GM12891 (cell line): ENCODE results near the gene DNAH12.
"Not testable (repeated sequence)": the region's sequence is repeated elsewhere in the genome, so short reads cannot be mapped to it uniquely, and the experiment has no call there.

Experiments used
- PAX5 ChIP-seq: IDR thresholded peaks from 2 replicates; pipeline ENCODE4 v1.6.1; 2011; ENCODE audit warnings: low read length, moderate library complexity, mild to moderate bottlenecking; ENCODE audit not compliant: insufficient read depth, severe bottlenecking
- POLR2A ChIP-seq: IDR thresholded peaks from 2 replicates; pipeline ENCODE4 v1.6.1; 2011; ENCODE audit warnings: low read depth, low read length, control low read depth
- POLR2AphosphoS5 ChIP-seq: IDR thresholded peaks from 2 replicates; pipeline ENCODE4 v1.6.1; 2011; ENCODE audit warnings: low read depth, low read length, control low read depth
- POU2F2 ChIP-seq: IDR thresholded peaks from 2 replicates; pipeline ENCODE4 v1.6.1; 2011; ENCODE audit warnings: low read depth, mild to moderate bottlenecking, control low read depth, low read length, moderate library complexity
- SPI1 ChIP-seq: IDR thresholded peaks from 2 replicates; pipeline ENCODE4 v1.6.1; 2011; ENCODE audit warnings: low read depth, low read length, control low read depth
- TAF1 ChIP-seq: IDR thresholded peaks from 2 replicates; pipeline ENCODE4 v1.6.1; 2011; ENCODE audit warnings: low read depth, low read length, control low read depth

GRCh38 chr3:57338272-57339070, 205.7 kb downstream of the DNAH12 start:
- not testable (repeated sequence) for TF ChIP-seq POLR2AphosphoS5, POLR2A, PAX5, TAF1, SPI1, POU2F2
